Muscle layer of duodenum (tissue), 2 donors: ENCODE data around the gene PHKG2.
"Not testable (repeated sequence)": the region's sequence is repeated elsewhere in the genome, so short reads cannot be mapped to it uniquely, and the experiment has no call there.

Source experiments
- H3K27ac ChIP-seq: one replicate; pipeline ENCODE4 v1.7.0; 2013; ENCODE audit warnings: mild to moderate bottlenecking, low read length
- H3K27me3 ChIP-seq: one replicate; pipeline ENCODE4 v1.7.0; 2013; ENCODE audit warnings: low read depth, mild to moderate bottlenecking, control low read depth, low read length
- H3K36me3 ChIP-seq, 2 donors: one replicate each; pipeline ENCODE4 v1.7.0; 2013; ENCODE audit warnings: low read length in 2 of 2, control low read depth in 1 of 2, mild to moderate bottlenecking in 1 of 2; ENCODE audit not compliant: insufficient read depth in 2 of 2, control insufficient read depth in 1 of 2
- H3K4me1 ChIP-seq, 2 donors: one replicate each; pipeline ENCODE4 v1.7.0; 2013; ENCODE audit warnings: low read length in 2 of 2, mild to moderate bottlenecking in 2 of 2, control low read depth in 1 of 2, moderate library complexity in 1 of 2; ENCODE audit not compliant: insufficient read depth in 2 of 2, control insufficient read depth in 1 of 2
- H3K4me3 ChIP-seq, 2 donors: one replicate each; pipeline ENCODE4 v1.7.0; 2013; ENCODE audit warnings: low read length in 2 of 2, low read depth in 1 of 2, mild to moderate bottlenecking in 1 of 2
- H3K9me3 ChIP-seq, 2 donors: one replicate each; pipeline ENCODE4 v1.7.0; 2013; ENCODE audit warnings: low read length in 2 of 2, control low read depth in 1 of 2, mild to moderate bottlenecking in 1 of 2; ENCODE audit not compliant: control insufficient read depth in 1 of 2
- donor health status: healthy.

Gene PHKG2

GRCh38 chr16:30747799-30748633, at the start of gene PHKG2:
Gene PHKG2, plus strand, starts transcription at chr16:30748425. Its CDS starts 396 bp downstream, at chr16:30748821.
- peaks cover 7 to 18% of the 10 kb centered on the region in 2 donors for H3K36me3 ChIP-seq
- no peaks in the 10 kb centered on the region for H3K27me3 ChIP-seq
- no peaks in the 10 kb centered on the region for H3K9me3 ChIP-seq
- peak within 1 kb of the TSS; percentile 66 to 78 for H3K4me3 ChIP-seq
- H3K4me1 ChIP-seq: peaks cover 0 to 12% of the 10 kb centered on the region in 2 donors
- H3K27ac ChIP-seq: peak within 1 kb of the TSS; percentile 69

DNA sequence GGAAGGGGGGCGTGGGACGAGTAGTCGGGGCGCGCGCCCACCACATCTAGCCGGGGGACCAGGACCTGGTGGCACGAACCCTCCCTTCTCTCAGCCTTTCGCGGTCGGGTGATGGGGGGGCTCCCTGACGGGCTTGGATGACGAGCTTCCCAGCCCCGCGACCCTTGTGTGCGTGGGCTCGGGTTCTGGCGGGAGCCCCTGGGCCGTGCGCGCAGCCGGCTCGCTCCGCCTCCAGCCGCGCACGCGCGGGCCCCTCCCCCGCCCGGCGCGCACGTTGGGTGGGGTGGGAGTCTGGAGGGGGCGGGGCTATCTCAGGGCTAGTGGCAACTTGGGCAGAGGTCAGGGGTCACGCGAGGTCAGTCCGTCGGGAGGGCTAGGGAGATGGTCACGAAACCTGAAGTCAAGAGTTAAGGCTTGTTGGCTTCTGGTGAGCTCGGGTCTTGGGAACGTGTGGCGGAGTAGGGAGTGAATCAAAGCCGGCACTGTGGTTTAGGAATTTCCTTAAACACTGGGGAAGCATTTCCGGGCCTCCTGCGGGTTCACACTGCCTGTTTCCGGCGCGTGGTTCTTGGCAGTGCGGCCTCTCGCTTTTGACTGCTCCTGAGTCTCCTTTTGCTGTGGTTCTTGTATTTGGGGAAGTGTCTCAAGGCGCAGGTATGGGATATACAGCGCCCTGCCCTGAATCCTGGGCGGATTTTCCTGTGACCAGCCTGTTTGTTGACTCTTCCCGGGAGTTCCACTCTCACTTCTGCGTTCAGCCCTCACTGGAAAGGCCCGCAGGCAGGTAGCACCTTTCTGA, 49.2 kb upstream of the PHKG2 start, which contains the start of gene SRCAP:
TSS of gene SRCAP (plus strand) at position 356 of the 799 bp plus-strand sequence. CDS start 1,654 bp downstream, outside the sequence.
- Histone ChIP-seq H3K36me3 (peaks cover 9 to 33% of the 10 kb centered on the region in 2 donors), H3K4me3 (peak within 1 kb of the TSS; percentile 77 to 87), H3K4me1 (peaks cover 9 to 17% of the 10 kb centered on the region in 2 donors), H3K9me3 (no peaks in the 10 kb centered on the region), H3K27ac (peak within 1 kb of the TSS; percentile 93), H3K27me3 (no peaks in the 10 kb centered on the region)

- Histone ChIP-seq H3K4me3 (peak overlapping the region; percentile 77 to 87), H3K27ac (peak overlapping the region; percentile 93), H3K36me3 (peaks cover 15 to 39% of the 10 kb centered on the region in 2 donors), H3K27me3 (no peaks in the 10 kb centered on the region), H3K4me1 (peaks cover 9 to 17% of the 10 kb centered on the region in 2 donors), H3K9me3 (no peaks in the 10 kb centered on the region)
These were observed 48.6 kb upstream of the PHKG2 start for GRCh38 chr16:30699615-30700099.

- Histone ChIP-seq H3K27ac (no peak overlapping the region), H3K36me3 (peaks cover 19 to 46% of the 10 kb centered on the region in 2 donors), H3K4me3 (no peak overlapping the region)
These were observed 47.7 kb upstream of the PHKG2 start for GRCh38 chr16:30700491-30700890.

GRCh38 chr16:30700971-30701370, 47.3 kb upstream of the PHKG2 start:
- no peaks in the 10 kb centered on the region for H3K9me3 ChIP-seq
- H3K4me3 ChIP-seq: no peak overlapping the region
- no peaks in the 10 kb centered on the region for H3K27me3 ChIP-seq
- peaks cover 9 to 17% of the 10 kb centered on the region in 2 donors for H3K4me1 ChIP-seq
- H3K27ac ChIP-seq: no peak overlapping the region
- H3K36me3 ChIP-seq: peaks cover 22 to 51% of the 10 kb centered on the region in 2 donors

More at GRCh38 chr16:30700491-30700890, 47.7 kb upstream of the PHKG2 start:
- H3K27me3 ChIP-seq: no peaks in the 10 kb centered on the region
- H3K9me3 ChIP-seq: no peaks in the 10 kb centered on the region
- H3K4me1 ChIP-seq: peaks cover 9 to 17% of the 10 kb centered on the region in 2 donors

- H3K27ac ChIP-seq, H3K27me3 ChIP-seq, H3K9me3 ChIP-seq, H3K4me3 ChIP-seq: not testable (repeated sequence)
- Histone ChIP-seq H3K4me1 (peaks cover 6 to 17% of the 10 kb centered on the region in 2 donors), H3K36me3 (peaks cover 43 to 71% of the 10 kb centered on the region in 2 donors)
These were observed 45.2 kb upstream of the PHKG2 start for GRCh38 chr16:30703071-30703470.

DNA sequence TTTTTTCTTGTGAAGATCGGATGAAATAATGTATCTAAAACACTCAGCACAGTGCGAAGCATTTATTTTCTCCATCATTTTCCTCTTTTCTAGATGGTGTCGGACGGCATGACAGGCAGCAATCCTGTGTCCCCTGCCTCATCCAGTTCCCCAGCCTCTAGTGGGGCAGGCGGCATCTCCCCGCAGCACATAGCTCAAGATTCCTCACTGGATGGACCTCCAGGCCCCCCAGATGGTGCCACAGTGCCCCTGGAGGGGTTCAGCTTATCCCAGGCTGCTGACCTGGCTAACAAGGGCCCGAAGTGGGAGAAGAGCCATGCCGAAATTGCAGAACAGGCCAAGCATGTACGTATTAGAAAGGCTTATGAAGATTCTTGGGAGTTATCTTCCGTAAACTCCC, 44.3 kb upstream of the PHKG2 start:
- H3K9me3 ChIP-seq: no peaks in the 10 kb centered on the region
- H3K4me3 ChIP-seq: no peak overlapping the region
- peaks cover 44 to 73% of the 10 kb centered on the region in 2 donors for H3K36me3 ChIP-seq
- H3K4me1 ChIP-seq: peaks cover 6 to 17% of the 10 kb centered on the region in 2 donors
- no peaks in the 10 kb centered on the region for H3K27me3 ChIP-seq
- H3K27ac ChIP-seq: no peak overlapping the region

DNA sequence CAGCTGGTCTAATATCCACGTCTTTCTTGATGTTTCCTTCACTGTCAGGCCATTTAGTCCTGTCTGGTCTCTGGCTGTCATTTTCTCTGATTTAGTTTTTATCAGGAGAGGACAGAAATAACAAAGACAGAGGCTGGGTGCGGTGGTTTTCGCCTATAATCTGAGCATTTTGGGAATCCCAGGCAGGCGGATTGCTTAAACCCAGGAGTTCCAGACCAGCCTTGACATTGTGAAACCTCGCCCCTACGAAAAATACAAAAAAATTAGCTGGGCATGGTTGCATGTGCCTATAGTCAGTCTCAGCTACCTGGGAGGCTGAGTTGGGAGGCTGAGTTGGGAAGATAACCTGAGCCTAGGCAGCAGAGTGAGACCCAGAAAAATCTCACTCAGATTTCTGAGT, 42.2 kb upstream of the PHKG2 start:
- H3K4me3 ChIP-seq: no peak overlapping the region
- no peaks in the 10 kb centered on the region for H3K27me3 ChIP-seq
- no peaks in the 10 kb centered on the region for H3K4me1 ChIP-seq
- no peaks in the 10 kb centered on the region for H3K9me3 ChIP-seq
- no peak overlapping the region for H3K27ac ChIP-seq
- H3K36me3 ChIP-seq: peaks cover 59 to 86% of the 10 kb centered on the region in 2 donors

- Histone ChIP-seq H3K27ac (no peak overlapping the region), H3K4me1 (no peaks in the 10 kb centered on the region), H3K9me3 (no peaks in the 10 kb centered on the region), H3K27me3 (no peaks in the 10 kb centered on the region), H3K4me3 (no peak overlapping the region), H3K36me3 (peaks cover 74 to 95% of the 10 kb centered on the region in 2 donors)
These were observed 37.3 kb upstream of the PHKG2 start for GRCh38 chr16:30710971-30711370.

DNA sequence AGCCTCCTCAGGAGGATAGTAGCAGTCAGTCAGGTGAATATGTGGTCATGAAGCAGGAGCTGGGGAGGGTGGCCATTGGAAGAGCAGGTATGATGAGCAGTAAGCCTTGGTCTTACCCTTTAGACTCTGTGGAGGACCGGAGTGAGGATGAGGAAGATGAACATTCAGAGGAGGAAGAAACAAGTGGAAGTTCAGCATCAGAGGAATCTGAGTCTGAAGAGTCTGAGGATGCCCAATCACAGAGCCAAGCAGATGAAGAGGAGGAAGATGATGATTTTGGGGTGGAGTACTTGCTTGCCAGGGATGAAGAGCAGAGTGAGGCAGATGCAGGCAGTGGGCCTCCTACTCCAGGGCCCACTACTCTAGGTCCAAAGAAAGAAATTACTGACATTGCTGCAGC, 36.5 kb upstream of the PHKG2 start:
- H3K27ac ChIP-seq: no peak overlapping the region
- H3K27me3 ChIP-seq: no peaks in the 10 kb centered on the region
- peaks cover 74 to 95% of the 10 kb centered on the region in 2 donors for H3K36me3 ChIP-seq
- H3K9me3 ChIP-seq: no peaks in the 10 kb centered on the region
- H3K4me3 ChIP-seq: no peak overlapping the region
- H3K4me1 ChIP-seq: no peaks in the 10 kb centered on the region
